Lower lobe of right lung (tissue), 2 donors: Measurements from ENCODE around the gene LRRC34. TPM values are rescaled to one million over a fixed set of nuclear protein-coding genes. Genes with fewer than 3 reads are reported as not detected.

Experiments
- ATAC-seq, 2 donors: fragments of 200-7000 bp; cut with Tn5 transposase; one replicate each; pipeline ENCODE4 v1.9.1; 2020 to 2022; ENCODE audit warnings: mild to moderate bottlenecking in 2 of 2, moderate library complexity in 2 of 2
- DNase-seq: peaks from one replicate; pipeline ENCODE4 v3.0.0-alpha.2; 2020
- H3K27ac ChIP-seq: fragments of 200-600 bp; one replicate; pipeline ENCODE4 v1.8.0; 2022
- H3K27me3 ChIP-seq: fragments of 200-600 bp; one replicate; pipeline ENCODE4 v1.8.0; 2022; ENCODE audit warnings: low read depth
- H3K36me3 ChIP-seq: fragments of 200-600 bp; one replicate; pipeline ENCODE4 v1.8.0; 2022; ENCODE audit warnings: mild to moderate bottlenecking
- H3K4me1 ChIP-seq: fragments of 200-600 bp; one replicate; pipeline ENCODE4 v1.8.0; 2022
- H3K4me3 ChIP-seq: fragments of 200-600 bp; one replicate; pipeline ENCODE4 v1.8.0; 2022; ENCODE audit warnings: mild to moderate bottlenecking
- H3K9me3 ChIP-seq: fragments of 200-600 bp; one replicate; pipeline ENCODE4 v1.8.0; 2022
- CTCF ChIP-seq: fragments of 200-600 bp; IDR thresholded peaks from one replicate; pipeline ENCODE4 v1.8.0; 2022; ENCODE audit warnings: antibody characterized with exemption, mild to moderate bottlenecking
- intact Hi-C: fragments of 100-400 bp; cut with DNase I; formaldehyde crosslinking; loops from one replicate; pipeline ENCODE4 v1.11.0; 2022
- total RNA-seq: library from RNA; stranded (reverse); fragmentation: NEBNext Ultra II Directional; extraction: Animal tissue kit (Norgen Biotek cat#: 25700); gene quantifications from one replicate; pipeline ENCODE4 v1.2.1, GENCODE V29; 2021
- donor health status: DM: no; HTN: yes; CAD: no; lungs with severe emphysema.

The LRRC34 gene
- total RNA-seq, 1 donor from 2014 or later, result 4.8 TPM

GRCh38 chr3:169764882-169765612 is 47.7 kb downstream of the LRRC34 start, which contains the start of gene TERC:
Gene TERC, minus strand, starts transcription at chr3:169765060.
- Histone ChIP-seq H3K9me3 (no peaks in the 10 kb centered on the region), H3K27me3 (no peaks in the 10 kb centered on the region), H3K27ac (peak within 1 kb of the TSS; percentile 99), H3K4me1 (no peaks in the 10 kb centered on the region), H3K4me3 (peak within 1 kb of the TSS; percentile 87), H3K36me3 (no peaks in the 10 kb centered on the region)
- peak; percentile 95 for DNase-seq
- peak; percentile 96 to 97 for ATAC-seq
- no peak for TF ChIP-seq CTCF
- intact Hi-C loops, result no loop called here

- Histone ChIP-seq H3K4me1 (no peaks in the 10 kb centered on the region), H3K36me3 (no peaks in the 10 kb centered on the region), H3K4me3 (peak overlapping the region; percentile 87), H3K27me3 (no peaks in the 10 kb centered on the region), H3K9me3 (no peaks in the 10 kb centered on the region), H3K27ac (peak overlapping the region; percentile 99)
- TF ChIP-seq CTCF, result no peak
- intact Hi-C loops, result no loop called here
- DNase-seq (peak; percentile 78), ATAC-seq (peak; percentile 78 to 80)
Observed at GRCh38 chr3:169764312-169764881, 48.3 kb downstream of the LRRC34 start.

GRCh38 chr3:169760479-169760878 is 52.2 kb downstream of the LRRC34 start:
- H3K36me3 ChIP-seq, result no peaks in the 10 kb centered on the region
- H3K27ac ChIP-seq, result no peak overlapping the region
- no peak overlapping the region for H3K4me3 ChIP-seq
- H3K9me3 ChIP-seq, result no peaks in the 10 kb centered on the region
- intact Hi-C loops, result no loop called here
- DNase-seq (no peak), ATAC-seq (no peak)
- no peaks in the 10 kb centered on the region for H3K27me3 ChIP-seq
- no peaks in the 10 kb centered on the region for H3K4me1 ChIP-seq
- no peak for TF ChIP-seq CTCF

GRCh38 chr3:169759256-169759655 is 53.4 kb downstream of the LRRC34 start:
- ATAC-seq (no peak), DNase-seq (no peak)
- no peaks in the 10 kb centered on the region for H3K27me3 ChIP-seq

GRCh38 chr3:169758359-169758994 is 54.2 kb downstream of the LRRC34 start:
- no peak for ATAC-seq
- intact Hi-C loops, result no loop called here

More at GRCh38 chr3:169759256-169759655, 53.4 kb downstream of the LRRC34 start:
- H3K36me3 ChIP-seq, result no peaks in the 10 kb centered on the region
- TF ChIP-seq CTCF, result no peak
- H3K9me3 ChIP-seq, result no peaks in the 10 kb centered on the region
- no peak overlapping the region for H3K27ac ChIP-seq
- intact Hi-C loops, result no loop called here
- H3K4me3 ChIP-seq, result no peak overlapping the region
- no peaks in the 10 kb centered on the region for H3K4me1 ChIP-seq

More at GRCh38 chr3:169758359-169758994, 54.2 kb downstream of the LRRC34 start:
- H3K4me3 ChIP-seq, result no peak overlapping the region
- no peaks in the 10 kb centered on the region for H3K9me3 ChIP-seq
- H3K36me3 ChIP-seq, result no peaks in the 10 kb centered on the region
- TF ChIP-seq CTCF, result no peak
- H3K27me3 ChIP-seq, result no peaks in the 10 kb centered on the region
- H3K4me1 ChIP-seq, result no peaks in the 10 kb centered on the region
- no peak overlapping the region for H3K27ac ChIP-seq
- no peak for DNase-seq
